Measurements from ENCODE around the gene MAMSTR.

The MAMSTR gene

DNA sequence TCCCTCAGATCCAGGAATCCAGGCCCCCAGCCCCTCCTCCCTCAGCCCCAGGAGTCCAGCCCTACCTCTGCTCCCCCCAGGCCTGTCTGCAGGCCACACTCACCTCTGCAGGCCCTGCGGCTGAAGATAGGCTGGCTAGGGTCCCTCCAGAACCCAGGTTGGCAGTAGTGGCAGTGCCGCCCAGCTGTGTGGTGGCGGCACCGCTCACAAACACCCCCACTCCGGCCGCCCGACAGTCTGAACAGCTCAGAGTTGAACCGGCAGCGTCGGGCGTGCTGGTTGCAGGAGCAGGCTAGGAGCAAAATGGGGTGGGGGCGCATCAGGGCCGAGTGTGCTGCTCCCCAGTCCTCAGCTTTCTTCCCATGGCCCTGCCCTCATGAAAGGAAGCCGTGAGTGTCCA, 55.0 kb downstream of the MAMSTR start:
- no peak overlapping the region for H3K4me2 ChIP-seq

DNA sequence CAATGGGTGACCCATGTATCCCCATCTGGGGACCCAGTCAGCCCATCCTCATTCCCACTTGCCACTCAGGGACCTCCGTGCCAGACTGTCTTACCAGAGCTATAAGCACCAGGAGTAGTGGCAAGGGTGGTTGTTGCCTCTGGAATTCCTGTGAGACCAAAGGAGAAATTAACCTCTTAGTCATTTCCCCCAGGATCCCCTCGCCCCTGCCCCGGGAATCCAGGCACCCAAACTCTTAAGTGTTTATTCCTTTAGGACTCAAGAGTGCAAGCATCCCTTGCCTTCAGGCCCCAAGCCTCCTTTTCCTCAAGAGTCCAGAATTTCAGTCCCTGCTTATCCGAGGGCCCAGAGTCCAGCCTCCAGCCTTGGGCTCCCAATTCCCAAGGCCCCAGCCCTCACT, 55.9 kb downstream of the MAMSTR start:
- Histone ChIP-seq H2AFZ (ENCODE audit: low read depth) (no peak overlapping the region), H3K9ac (no peak overlapping the region), H4K20me1 (ENCODE audit: insufficient read depth) (no peaks in the 10 kb centered on the region), H3K27ac (no peak overlapping the region), H3K4me1 (ENCODE audit: low read depth, poor library complexity, severe bottlenecking) (peaks cover 13% of the 10 kb centered on the region), H3K4me3 (IDR thresholded peaks at IDR 0.05; ENCODE audit: insufficient read depth, low read depth, low read length) (no peak overlapping the region), H3K4me2 (no peak overlapping the region), H3K36me3 (ENCODE audit: insufficient read depth) (no peaks in the 10 kb centered on the region), H3K79me2 (ENCODE audit: insufficient read depth, low read depth) (no peaks in the 10 kb centered on the region), H3K27me3 (ENCODE audit: insufficient read depth, low read depth) (peaks cover 6% of the 10 kb centered on the region; the same call in 1 of the 2 replicates)
- TF ChIP-seq, protein P1, sequence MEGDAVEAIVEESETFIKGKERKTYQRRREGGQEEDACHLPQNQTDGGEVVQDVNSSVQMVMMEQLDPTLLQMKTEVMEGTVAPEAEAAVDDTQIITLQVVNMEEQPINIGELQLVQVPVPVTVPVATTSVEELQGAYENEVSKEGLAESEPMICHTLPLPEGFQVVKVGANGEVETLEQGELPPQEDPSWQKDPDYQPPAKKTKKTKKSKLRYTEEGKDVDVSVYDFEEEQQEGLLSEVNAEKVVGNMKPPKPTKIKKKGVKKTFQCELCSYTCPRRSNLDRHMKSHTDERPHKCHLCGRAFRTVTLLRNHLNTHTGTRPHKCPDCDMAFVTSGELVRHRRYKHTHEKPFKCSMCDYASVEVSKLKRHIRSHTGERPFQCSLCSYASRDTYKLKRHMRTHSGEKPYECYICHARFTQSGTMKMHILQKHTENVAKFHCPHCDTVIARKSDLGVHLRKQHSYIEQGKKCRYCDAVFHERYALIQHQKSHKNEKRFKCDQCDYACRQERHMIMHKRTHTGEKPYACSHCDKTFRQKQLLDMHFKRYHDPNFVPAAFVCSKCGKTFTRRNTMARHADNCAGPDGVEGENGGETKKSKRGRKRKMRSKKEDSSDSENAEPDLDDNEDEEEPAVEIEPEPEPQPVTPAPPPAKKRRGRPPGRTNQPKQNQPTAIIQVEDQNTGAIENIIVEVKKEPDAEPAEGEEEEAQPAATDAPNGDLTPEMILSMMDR (conservative IDR thresholded peaks at IDR 0.05; ENCODE audit: low read depth, low read length) = no peak

More for the DNA sequence above, 55.0 kb downstream of the MAMSTR start:
- H3K4me3 ChIP-seq (IDR thresholded peaks at IDR 0.05; ENCODE audit: insufficient read depth, low read depth, low read length) = no peak overlapping the region
- no peak overlapping the region for H3K27ac ChIP-seq
- no peaks in the 10 kb centered on the region for H3K79me2 ChIP-seq (ENCODE audit: insufficient read depth, low read depth)
- H2AFZ ChIP-seq (ENCODE audit: low read depth) = no peak overlapping the region
- no peak overlapping the region for H3K9ac ChIP-seq
- TF ChIP-seq, protein P1 (conservative IDR thresholded peaks at IDR 0.05; ENCODE audit: low read depth, low read length) = no peak
- no peaks in the 10 kb centered on the region for H3K36me3 ChIP-seq (ENCODE audit: insufficient read depth)
- no peaks in the 10 kb centered on the region for H4K20me1 ChIP-seq (ENCODE audit: insufficient read depth)
- peaks cover 2% of the 10 kb centered on the region; the same call in 1 of the 2 replicates for H3K27me3 ChIP-seq (ENCODE audit: insufficient read depth, low read depth)
- peaks cover 13% of the 10 kb centered on the region for H3K4me1 ChIP-seq (ENCODE audit: low read depth, poor library complexity, severe bottlenecking)

Measured in KMS-11 (cell line).